Stimulated activated memory B cell treated with anti-CD40 and anti-IgM and Interleukin-4, amounts not matched to agents 10 μg/mL and 1 μg/mL and 100 μg/mL, for 72 hours (primary cell): Measurements from ENCODE around the gene NLRP7.
"Not testable (repeated sequence)": the region's sequence is repeated elsewhere in the genome, so short reads cannot be mapped to it uniquely, and the experiment has no call there.

ENCODE experiments used
- ATAC-seq: fragments of 150-1000 bp; cut with Tn5 transposase; 2 replicates; pipeline ENCODE4 v1.10.0; 2021
- H3K27ac Mint-ChIP-seq: one replicate; pipeline ENCODE4 v1.8.0; 2022; ENCODE audit warnings: mild to moderate bottlenecking, mixed read lengths
- H3K27me3 Mint-ChIP-seq: one replicate; pipeline ENCODE4 v1.8.0; 2022; ENCODE audit warnings: mixed read lengths
- H3K36me3 Mint-ChIP-seq: one replicate; pipeline ENCODE4 v1.8.0; 2022; ENCODE audit warnings: mixed read lengths
- H3K4me1 Mint-ChIP-seq: one replicate; pipeline ENCODE4 v1.8.0; 2022; ENCODE audit warnings: mixed read lengths
- H3K4me3 Mint-ChIP-seq: one replicate; pipeline ENCODE4 v1.8.0; 2022; ENCODE audit warnings: mild to moderate bottlenecking, moderate library complexity, mixed read lengths
- H3K9me3 Mint-ChIP-seq: one replicate; pipeline ENCODE4 v1.8.0; 2022; ENCODE audit warnings: mixed read lengths

NLRP7 gene

GRCh38 chr19:54903303-54903702 lies 44.0 kb downstream of the NLRP7 start:
- no peaks in the 10 kb centered on the region for H3K36me3 Mint-ChIP-seq
- peaks cover 22% of the 10 kb centered on the region for H3K27me3 Mint-ChIP-seq
- no peak overlapping the region for H3K27ac Mint-ChIP-seq
- no peak for ATAC-seq
- H3K9me3 Mint-ChIP-seq, result peaks cover 8% of the 10 kb centered on the region
- no peaks in the 10 kb centered on the region for H3K4me1 Mint-ChIP-seq
- no peak overlapping the region for H3K4me3 Mint-ChIP-seq

- peaks cover 8% of the 10 kb centered on the region for H3K9me3 Mint-ChIP-seq
- H3K4me3 Mint-ChIP-seq, result no peak overlapping the region
- H3K36me3 Mint-ChIP-seq, result no peaks in the 10 kb centered on the region
- no peak overlapping the region for H3K27ac Mint-ChIP-seq
- peaks cover 31% of the 10 kb centered on the region for H3K27me3 Mint-ChIP-seq
- no peaks in the 10 kb centered on the region for H3K4me1 Mint-ChIP-seq
- no peak for ATAC-seq
These were observed 45.3 kb downstream of the NLRP7 start for GRCh38 chr19:54902061-54902460.

- peaks cover 40% of the 10 kb centered on the region for H3K27me3 Mint-ChIP-seq
- not testable (repeated sequence) for H3K4me3 Mint-ChIP-seq, H3K27ac Mint-ChIP-seq, H3K36me3 Mint-ChIP-seq, ATAC-seq, H3K9me3 Mint-ChIP-seq, H3K4me1 Mint-ChIP-seq
These were observed 46.2 kb downstream of the NLRP7 start for GRCh38 chr19:54901153-54901552.

- H3K27me3 Mint-ChIP-seq, result peaks cover 54% of the 10 kb centered on the region
- H3K9me3 Mint-ChIP-seq, result not testable (repeated sequence)
These were observed 47.7 kb downstream of the NLRP7 start for GRCh38 chr19:54899646-54900045.

GRCh38 chr19:54898685-54899084 lies 48.6 kb downstream of the NLRP7 start:
- ATAC-seq, H3K4me3 Mint-ChIP-seq, H3K27ac Mint-ChIP-seq, H3K9me3 Mint-ChIP-seq, H3K36me3 Mint-ChIP-seq, H3K4me1 Mint-ChIP-seq: not testable (repeated sequence)
- peaks cover 62% of the 10 kb centered on the region for H3K27me3 Mint-ChIP-seq

More at GRCh38 chr19:54899646-54900045, 47.7 kb downstream of the NLRP7 start:
- not testable (repeated sequence) for H3K4me3 Mint-ChIP-seq, ATAC-seq, H3K36me3 Mint-ChIP-seq, H3K4me1 Mint-ChIP-seq, H3K27ac Mint-ChIP-seq

- Mint-ChIP-seq H3K27me3 (peaks cover 62% of the 10 kb centered on the region), H3K27ac (no peak overlapping the region), H3K4me1 (no peaks in the 10 kb centered on the region), H3K9me3 (peaks cover 8% of the 10 kb centered on the region), H3K36me3 (no peaks in the 10 kb centered on the region), H3K4me3 (no peak overlapping the region)
- no peak for ATAC-seq
These were observed 51.3 kb downstream of the NLRP7 start for GRCh38 chr19:54896036-54896435.

GRCh38 chr19:54894106-54894505 lies 53.2 kb downstream of the NLRP7 start:
- H3K4me1 Mint-ChIP-seq, H3K27ac Mint-ChIP-seq, H3K4me3 Mint-ChIP-seq, H3K9me3 Mint-ChIP-seq, H3K36me3 Mint-ChIP-seq, ATAC-seq: not testable (repeated sequence)
- peaks cover 48% of the 10 kb centered on the region for H3K27me3 Mint-ChIP-seq

- H3K4me3 Mint-ChIP-seq, result no peak overlapping the region
- H3K27me3 Mint-ChIP-seq, result peaks cover 41% of the 10 kb centered on the region
- no peaks in the 10 kb centered on the region for H3K4me1 Mint-ChIP-seq
- no peak for ATAC-seq
- H3K9me3 Mint-ChIP-seq, result no peaks in the 10 kb centered on the region
- no peaks in the 10 kb centered on the region for H3K36me3 Mint-ChIP-seq
- no peak overlapping the region for H3K27ac Mint-ChIP-seq
These were observed 53.9 kb downstream of the NLRP7 start for GRCh38 chr19:54893406-54893805.

GRCh38 chr19:54889566-54889965 lies 57.8 kb downstream of the NLRP7 start:
- Mint-ChIP-seq H3K9me3 (no peaks in the 10 kb centered on the region), H3K27me3 (peaks cover 7% of the 10 kb centered on the region), H3K27ac (no peak overlapping the region), H3K4me3 (no peak overlapping the region), H3K4me1 (no peaks in the 10 kb centered on the region), H3K36me3 (no peaks in the 10 kb centered on the region)
- ATAC-seq, result no peak

GRCh38 chr19:54888239-54888638 lies 59.1 kb downstream of the NLRP7 start:
- Mint-ChIP-seq H3K36me3 (no peaks in the 10 kb centered on the region), H3K9me3 (no peaks in the 10 kb centered on the region), H3K4me1 (no peaks in the 10 kb centered on the region), H3K27ac (no peak overlapping the region), H3K4me3 (no peak overlapping the region), H3K27me3 (no peaks in the 10 kb centered on the region)
- no peak for ATAC-seq

GRCh38 chr19:54883228-54883627 lies 64.1 kb downstream of the NLRP7 start:
- H3K36me3 Mint-ChIP-seq, result no peaks in the 10 kb centered on the region
- no peaks in the 10 kb centered on the region for H3K4me1 Mint-ChIP-seq
- no peak for ATAC-seq
- no peaks in the 10 kb centered on the region for H3K9me3 Mint-ChIP-seq
- H3K4me3 Mint-ChIP-seq, result no peak overlapping the region
- no peak overlapping the region for H3K27ac Mint-ChIP-seq
- H3K27me3 Mint-ChIP-seq, result peaks cover 21% of the 10 kb centered on the region

GRCh38 chr19:54882758-54883157 lies 64.6 kb downstream of the NLRP7 start:
- H3K4me1 Mint-ChIP-seq, result no peaks in the 10 kb centered on the region
- H3K27ac Mint-ChIP-seq, result no peak overlapping the region
- no peaks in the 10 kb centered on the region for H3K36me3 Mint-ChIP-seq
- H3K9me3 Mint-ChIP-seq, result no peaks in the 10 kb centered on the region
- H3K27me3 Mint-ChIP-seq, result peaks cover 21% of the 10 kb centered on the region
- H3K4me3 Mint-ChIP-seq, result no peak overlapping the region
- ATAC-seq, result no peak

- no peaks in the 10 kb centered on the region for H3K36me3 Mint-ChIP-seq
- H3K4me1 Mint-ChIP-seq, result no peaks in the 10 kb centered on the region
- ATAC-seq, result no peak
These were observed 65.4 kb downstream of the NLRP7 start for GRCh38 chr19:54881884-54882283.

GRCh38 chr19:54877471-54877870 lies 69.9 kb downstream of the NLRP7 start:
- Mint-ChIP-seq H3K27me3 (peaks cover 21% of the 10 kb centered on the region), H3K4me3 (no peak overlapping the region), H3K9me3 (no peaks in the 10 kb centered on the region), H3K27ac (no peak overlapping the region), H3K4me1 (no peaks in the 10 kb centered on the region), H3K36me3 (no peaks in the 10 kb centered on the region)
- no peak for ATAC-seq

More at GRCh38 chr19:54881884-54882283, 65.4 kb downstream of the NLRP7 start:
- Mint-ChIP-seq H3K27ac (no peak overlapping the region), H3K9me3 (no peaks in the 10 kb centered on the region), H3K4me3 (no peak overlapping the region), H3K27me3 (peaks cover 21% of the 10 kb centered on the region)

GRCh38 chr19:54875506-54875905 lies 71.8 kb downstream of the NLRP7 start:
- Mint-ChIP-seq H3K27ac (no peak overlapping the region), H3K27me3 (peaks cover 8% of the 10 kb centered on the region), H3K9me3 (no peaks in the 10 kb centered on the region), H3K36me3 (no peaks in the 10 kb centered on the region), H3K4me3 (no peak overlapping the region), H3K4me1 (no peaks in the 10 kb centered on the region)
- ATAC-seq, result no peak

GRCh38 chr19:54873990-54874389 lies 73.3 kb downstream of the NLRP7 start, which contains the start of gene FCAR:
Gene FCAR, plus strand, starts transcription at chr19:54874235. Its CDS starts 55 bp downstream, at chr19:54874290.
- H3K4me3 Mint-ChIP-seq, result no peak within 1 kb of the TSS
- H3K27ac Mint-ChIP-seq, result no peak within 1 kb of the TSS
- no peaks in the 10 kb centered on the region for H3K36me3 Mint-ChIP-seq
- no peak for ATAC-seq
- H3K9me3 Mint-ChIP-seq, result no peaks in the 10 kb centered on the region
- H3K27me3 Mint-ChIP-seq, result no peaks in the 10 kb centered on the region
- no peaks in the 10 kb centered on the region for H3K4me1 Mint-ChIP-seq
